Lower leg skin (tissue), 4 donors: ENCODE data around the gene IL1A. TPM values are rescaled to one million over a fixed set of nuclear protein-coding genes. Genes with fewer than 3 reads are reported as not detected.

Source experiments
- DNase-seq, 2 donors: peaks; one replicate each; pipeline ENCODE4 v3.0.0-alpha.2; 2019; ENCODE audit warnings: low spot score in 2 of 2
- H3K4me3 ChIP-seq: fragments of 200-600 bp; sonication (generic); 2 replicates; pipeline ENCODE4 v1.5.1; 2017; ENCODE audit warnings: mild to moderate bottlenecking, low read depth; ENCODE audit not compliant: poor library complexity, severe bottlenecking
- POLR2A ChIP-seq, 2 donors: fragments of 450-650 bp; IDR thresholded peaks; one replicate each; pipeline ENCODE4 v1.6.1; 2016 to 2017; ENCODE audit warnings: antibody characterized with exemption in 2 of 2, mild to moderate bottlenecking in 1 of 2, moderate library complexity in 1 of 2
- WGBS, 2 donors: methylation state at CpG; one replicate each; pipeline ENCODE4 v1.1.5; 2018; 5-methylcytosine and 5-hydroxymethylcytosine counted together
- intact Hi-C: fragments of 100-400 bp; cut with DNase I; formaldehyde crosslinking; loops from one replicate; pipeline ENCODE4 v1.15.0; 2023; ENCODE audit warnings: low total_unique reads
- total RNA-seq, 4 donors: library from RNA; depleted of rRNA; stranded (reverse); fragments of >200 nt; gene quantifications; one replicate each; pipeline ENCODE4 v1.1.0, GENCODE V29; 2016
- TF ChIP-seq, protein P1 (sequence below), 3 donors: fragments of 450-650 bp; IDR thresholded peaks; one replicate each; pipeline ENCODE4 v1.5.1; 2016; ENCODE audit warnings: antibody characterized with exemption in 3 of 3, mild to moderate bottlenecking in 3 of 3, moderate library complexity in 2 of 3

IL1A gene
- total RNA-seq, 4 donors from 2014 or later, result 0.53 to 5.3 (median 0.84) TPM

DNA sequence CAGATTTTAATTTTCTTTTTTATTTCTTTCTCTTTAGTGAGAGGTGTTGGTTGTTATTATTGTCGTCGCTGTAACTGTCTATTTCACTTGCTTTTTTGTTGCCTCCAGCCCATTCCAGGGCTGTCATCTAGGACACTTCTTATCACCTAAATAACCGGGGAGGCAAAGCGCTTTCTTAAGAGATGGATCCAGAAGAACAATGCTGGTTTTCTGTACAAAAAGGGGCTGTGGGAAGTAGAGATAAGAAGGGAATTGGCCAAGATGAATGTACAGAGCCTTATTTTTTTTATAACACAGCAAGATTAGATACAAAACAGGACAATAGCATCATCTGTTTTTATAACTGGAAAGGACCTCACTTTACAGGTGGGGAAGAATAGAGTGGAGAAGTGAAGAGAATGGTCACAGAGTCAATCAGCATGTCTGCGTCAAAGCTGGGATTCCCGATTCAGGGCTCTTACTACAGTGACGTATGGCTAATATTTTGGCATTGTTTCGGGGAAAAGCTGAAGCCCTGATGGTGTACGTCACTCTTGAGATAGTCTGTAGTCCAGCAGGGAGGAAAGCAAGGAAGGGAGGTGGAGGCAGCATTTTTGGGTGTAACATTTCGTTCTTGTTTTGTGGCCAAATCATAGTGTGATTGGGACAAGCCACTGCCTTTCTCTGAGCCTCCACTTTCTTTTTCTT is 29.1 kb upstream of the IL1A start:
- intact Hi-C loops, result no loop called here
- DNase-seq, result no peak
- no peak overlapping the region for H3K4me3 ChIP-seq
- WGBS, 2 donors, result 87 to 90% methylated on average over 10 of the region's 10 CpGs
- no peak for TF ChIP-seq POLR2A (IDR thresholded peaks at IDR 0.05)
- TF ChIP-seq, protein P1, sequence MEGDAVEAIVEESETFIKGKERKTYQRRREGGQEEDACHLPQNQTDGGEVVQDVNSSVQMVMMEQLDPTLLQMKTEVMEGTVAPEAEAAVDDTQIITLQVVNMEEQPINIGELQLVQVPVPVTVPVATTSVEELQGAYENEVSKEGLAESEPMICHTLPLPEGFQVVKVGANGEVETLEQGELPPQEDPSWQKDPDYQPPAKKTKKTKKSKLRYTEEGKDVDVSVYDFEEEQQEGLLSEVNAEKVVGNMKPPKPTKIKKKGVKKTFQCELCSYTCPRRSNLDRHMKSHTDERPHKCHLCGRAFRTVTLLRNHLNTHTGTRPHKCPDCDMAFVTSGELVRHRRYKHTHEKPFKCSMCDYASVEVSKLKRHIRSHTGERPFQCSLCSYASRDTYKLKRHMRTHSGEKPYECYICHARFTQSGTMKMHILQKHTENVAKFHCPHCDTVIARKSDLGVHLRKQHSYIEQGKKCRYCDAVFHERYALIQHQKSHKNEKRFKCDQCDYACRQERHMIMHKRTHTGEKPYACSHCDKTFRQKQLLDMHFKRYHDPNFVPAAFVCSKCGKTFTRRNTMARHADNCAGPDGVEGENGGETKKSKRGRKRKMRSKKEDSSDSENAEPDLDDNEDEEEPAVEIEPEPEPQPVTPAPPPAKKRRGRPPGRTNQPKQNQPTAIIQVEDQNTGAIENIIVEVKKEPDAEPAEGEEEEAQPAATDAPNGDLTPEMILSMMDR (IDR thresholded peaks at IDR 0.05), result no peak

DNA sequence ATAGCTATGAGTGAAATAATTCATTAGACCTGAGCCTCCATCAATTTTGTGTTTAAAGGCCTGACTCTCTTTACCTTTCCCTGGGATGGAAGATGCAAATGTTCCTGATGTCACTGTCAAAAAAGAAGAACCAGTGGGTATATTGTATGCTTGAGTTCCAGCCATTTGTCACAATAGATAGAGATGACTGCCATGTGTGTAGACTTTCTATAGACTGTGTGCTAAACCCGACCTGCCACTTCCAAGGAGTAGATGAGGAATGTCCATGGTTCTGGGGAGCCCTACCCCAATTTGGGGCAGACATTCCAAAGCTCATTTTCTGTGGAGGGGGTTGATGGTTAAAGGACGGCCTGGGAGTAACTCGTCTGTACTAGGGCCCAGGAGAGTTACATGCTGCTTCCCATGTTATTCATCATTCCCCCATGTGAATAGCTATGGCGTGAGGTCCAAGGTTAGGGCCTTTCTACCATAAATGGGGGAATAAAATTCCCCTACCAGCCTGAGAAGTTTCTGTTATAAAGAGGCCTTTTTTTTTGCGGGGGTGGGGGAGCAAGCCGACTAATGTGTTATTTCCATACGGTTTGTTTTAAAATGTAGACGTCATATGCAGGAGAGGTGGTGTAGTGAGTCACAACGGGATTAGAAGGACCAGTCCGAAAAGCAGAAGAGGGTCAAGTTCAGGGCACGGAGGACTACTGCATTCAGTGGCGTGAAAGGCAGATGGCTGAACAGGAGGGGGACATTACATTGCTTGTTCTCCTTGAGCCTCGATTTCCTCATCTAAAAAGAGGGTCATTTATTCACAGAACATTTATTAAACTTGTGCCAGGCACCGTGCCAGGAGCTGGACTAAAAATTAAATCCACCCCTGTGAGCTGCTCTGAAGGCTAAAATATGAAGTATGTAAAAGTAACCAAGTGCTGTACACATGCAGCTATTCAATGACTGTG is 28.3 kb upstream of the IL1A start:
- no peak for DNase-seq
- no peak overlapping the region for H3K4me3 ChIP-seq
- intact Hi-C loops, result no loop called here
- 49 to 58% methylated on average over 14 of the region's 14 CpGs for WGBS, 2 donors
- TF ChIP-seq POLR2A (IDR thresholded peaks at IDR 0.05), result no peak
- TF ChIP-seq, protein P1 (IDR thresholded peaks at IDR 0.05), result no peak

GRCh38 chr2:112811841-112812306 is 27.6 kb upstream of the IL1A start:
- 32 to 41% methylated on average over 7 of the region's 7 CpGs for WGBS, 2 donors
- no peak overlapping the region for H3K4me3 ChIP-seq
- intact Hi-C loops, result no loop called here
- no peak for DNase-seq
- TF ChIP-seq POLR2A (IDR thresholded peaks at IDR 0.05), result no peak
- TF ChIP-seq, protein P1 (IDR thresholded peaks at IDR 0.05), result no peak

DNA sequence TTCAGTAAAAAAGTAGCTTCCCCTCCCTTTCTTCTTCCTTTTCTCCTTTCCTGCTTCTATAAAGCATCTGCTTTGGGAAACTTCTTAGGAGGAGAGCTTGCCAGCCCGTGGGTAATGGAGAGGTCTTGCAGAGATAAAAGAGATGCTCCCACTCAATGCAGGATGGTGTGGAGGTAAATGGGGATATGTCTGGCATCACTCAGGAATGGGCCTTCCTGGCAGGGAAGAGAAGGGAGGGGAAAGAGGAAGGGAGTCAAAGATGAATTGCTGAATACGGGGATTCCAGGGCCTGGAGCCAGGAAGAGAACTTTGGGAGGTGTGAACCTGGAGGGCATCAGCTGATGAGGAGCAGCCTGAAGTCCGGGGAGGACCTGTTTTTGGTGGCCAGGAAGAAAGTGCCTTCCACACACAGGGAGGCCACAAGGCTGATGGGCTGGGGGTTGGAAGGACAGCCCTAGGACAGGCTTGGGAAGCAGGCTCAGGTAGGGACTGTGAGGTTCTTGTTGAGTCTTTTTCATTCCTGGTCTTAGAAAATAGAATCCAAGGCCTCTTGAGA is 27.1 kb upstream of the IL1A start:
- no peak overlapping the region for H3K4me3 ChIP-seq
- DNase-seq, result no peak
- intact Hi-C loops, result no loop called here
- TF ChIP-seq, protein P1 (IDR thresholded peaks at IDR 0.05), result no peak
- TF ChIP-seq POLR2A (IDR thresholded peaks at IDR 0.05), result no peak
- 64 to 66% methylated on average over 3 of the region's 3 CpGs for WGBS, 2 donors

GRCh38 chr2:112809112-112809511 is 24.8 kb upstream of the IL1A start:
- TF ChIP-seq, protein P1 (IDR thresholded peaks at IDR 0.05), result no peak
- TF ChIP-seq POLR2A (IDR thresholded peaks at IDR 0.05), result no peak
- no peak overlapping the region for H3K4me3 ChIP-seq
- intact Hi-C loops, result no loop called here
- no peak for DNase-seq
